IPS-NIHi11 (cell line): Measurements from ENCODE around the gene OSBPL10.

Experiments
- DNase-seq: peaks from one replicate; pipeline ENCODE4 v3.0.0; 2012; ENCODE audit warnings: mixed read lengths, low spot score

Gene OSBPL10

GRCh38 chr3:31661993-31662670 lies 318.9 kb downstream of the OSBPL10 start:
- no peak for DNase-seq

GRCh38 chr3:31661286-31661685 lies 319.8 kb downstream of the OSBPL10 start:
- DNase-seq: no peak

- no peak for DNase-seq
Measured at GRCh38 chr3:31659246-31659645, 321.8 kb downstream of the OSBPL10 start.

GRCh38 chr3:31654998-31655397 lies 326.1 kb downstream of the OSBPL10 start:
- DNase-seq: no peak

GRCh38 chr3:31653464-31653863 lies 327.6 kb downstream of the OSBPL10 start:
- no peak for DNase-seq

GRCh38 chr3:31652296-31652695 lies 328.8 kb downstream of the OSBPL10 start:
- DNase-seq: no peak

- DNase-seq: no peak
Measured at GRCh38 chr3:31648286-31648968, 332.6 kb downstream of the OSBPL10 start.

- DNase-seq: no peak
Measured at GRCh38 chr3:31645256-31645655, 335.8 kb downstream of the OSBPL10 start.

- no peak for DNase-seq
Measured at GRCh38 chr3:31639828-31640227, 341.2 kb downstream of the OSBPL10 start.

GRCh38 chr3:31636694-31637442 lies 344.2 kb downstream of the OSBPL10 start:
- DNase-seq: no peak

- no peak for DNase-seq
Measured at GRCh38 chr3:31636049-31636448, 345.0 kb downstream of the OSBPL10 start.

GRCh38 chr3:31635545-31635944 lies 345.5 kb downstream of the OSBPL10 start:
- DNase-seq: no peak

GRCh38 chr3:31634476-31634875 lies 346.6 kb downstream of the OSBPL10 start:
- DNase-seq: no peak

GRCh38 chr3:31629054-31629453 lies 352.0 kb downstream of the OSBPL10 start:
- no peak for DNase-seq

- no peak for DNase-seq
Measured at GRCh38 chr3:31625358-31625757, 355.7 kb downstream of the OSBPL10 start.

- no peak for DNase-seq
Measured at GRCh38 chr3:31624083-31624709, 356.9 kb downstream of the OSBPL10 start.

- DNase-seq: no peak
Measured at GRCh38 chr3:31622636-31623288, 358.3 kb downstream of the OSBPL10 start.

- DNase-seq: no peak
Measured at GRCh38 chr3:31621314-31621713, 359.7 kb downstream of the OSBPL10 start.

- DNase-seq: no peak
Measured at GRCh38 chr3:31620656-31621055, 360.4 kb downstream of the OSBPL10 start.

GRCh38 chr3:31616711-31617110 lies 364.4 kb downstream of the OSBPL10 start:
- no peak for DNase-seq

GRCh38 chr3:31615071-31615875 lies 365.8 kb downstream of the OSBPL10 start:
- no peak for DNase-seq
